SU-DHL-6 (cell line): Measurements from ENCODE around the gene NUP188.

ENCODE experiments used
- H2AFZ ChIP-seq: fragments of 200-600 bp; sonication (generic); 2 replicates; pipeline ENCODE4 v1.6.1; 2014; ENCODE audit warnings: low read depth, mild to moderate bottlenecking, moderate library complexity, mixed read lengths, antibody characterized with exemption, low read length; ENCODE audit not compliant: severe bottlenecking
- H3F3A ChIP-seq: fragments of 200-600 bp; shearing (Covaris generic); 2 replicates; pipeline ENCODE4 v1.6.0; 2016; ENCODE audit warnings: antibody characterized with exemption, mild to moderate bottlenecking; ENCODE audit not compliant: insufficient read depth
- H3K27ac ChIP-seq: fragments of 200-600 bp; sonication (generic); 2 replicates; pipeline ENCODE4 v1.5.1; 2016; ENCODE audit warnings: low read depth, mild to moderate bottlenecking, low read length, moderate library complexity, mixed read lengths
- H3K27me3 ChIP-seq: fragments of 200-600 bp; sonication (generic), shearing (Covaris generic); 2 replicates; pipeline ENCODE4 v1.6.0; 2014; ENCODE audit warnings: mild to moderate bottlenecking, low read length
- H3K36me3 ChIP-seq: fragments of 200-600 bp; sonication (generic); 2 replicates; pipeline ENCODE4 v1.6.1; 2014; ENCODE audit warnings: mild to moderate bottlenecking, low read length, mixed read lengths
- H3K4me2 ChIP-seq: fragments of 300-600, 200-600 bp; shearing (Covaris generic), sonication (generic); 2 replicates; pipeline ENCODE4 v1.6.0; 2014; ENCODE audit warnings: low read length, low read depth, mild to moderate bottlenecking; ENCODE audit not compliant: poor library complexity, severe bottlenecking
- H3K4me3 ChIP-seq: fragments of 200-600 bp; sonication (generic); 2 replicates; pipeline ENCODE4 v1.5.1; 2014; ENCODE audit warnings: antibody characterized with exemption, low read length, mild to moderate bottlenecking, mixed read lengths; ENCODE audit not compliant: insufficient read depth, poor library complexity, severe bottlenecking
- H3K79me2 ChIP-seq: fragments of 200-600 bp; sonication (generic); 2 replicates; pipeline ENCODE4 v1.6.1; 2014; ENCODE audit warnings: mild to moderate bottlenecking, low read length, moderate library complexity; ENCODE audit not compliant: insufficient read depth
- H3K9ac ChIP-seq: fragments of 200-600 bp; sonication (generic); 2 replicates; pipeline ENCODE4 v1.7.0; 2014; ENCODE audit warnings: mild to moderate bottlenecking, low read length
- H3K9me2 ChIP-seq: fragments of 200-600 bp; sonication (generic); replicated peaks from 2 replicates; pipeline ENCODE4 v1.6.1; 2014; ENCODE audit warnings: low read length; ENCODE audit not compliant: insufficient read depth
- H3K9me3 ChIP-seq: fragments of 200-600 bp; sonication (generic); 2 replicates; pipeline ENCODE4 v1.6.1; 2014; ENCODE audit warnings: low read length, mixed read lengths; ENCODE audit not compliant: insufficient read depth
- H4K20me1 ChIP-seq: fragments of 200-600 bp; sonication (generic); 2 replicates; pipeline ENCODE4 v1.6.1; 2014; ENCODE audit warnings: low read depth, mild to moderate bottlenecking, antibody characterized with exemption, low read length, moderate library complexity, mixed read lengths
- EZH2phosphoT487 ChIP-seq: fragments of 200-600 bp; sonication (generic), shearing (Covaris generic); conservative IDR thresholded peaks from 2 replicates; pipeline ENCODE4 v1.6.1; 2018; ENCODE audit warnings: mild to moderate bottlenecking, antibody characterized with exemption, low read length, moderate library complexity, mixed read lengths
- TF ChIP-seq, protein P1 (sequence below): fragments of 200-600 bp; sonication (generic); IDR thresholded peaks from one replicate; pipeline ENCODE4 v1.5.1; 2017; ENCODE audit warnings: antibody characterized with exemption, mild to moderate bottlenecking, low read length, moderate library complexity; ENCODE audit not compliant: insufficient read depth, poor library complexity, severe bottlenecking

The NUP188 gene, protein sequence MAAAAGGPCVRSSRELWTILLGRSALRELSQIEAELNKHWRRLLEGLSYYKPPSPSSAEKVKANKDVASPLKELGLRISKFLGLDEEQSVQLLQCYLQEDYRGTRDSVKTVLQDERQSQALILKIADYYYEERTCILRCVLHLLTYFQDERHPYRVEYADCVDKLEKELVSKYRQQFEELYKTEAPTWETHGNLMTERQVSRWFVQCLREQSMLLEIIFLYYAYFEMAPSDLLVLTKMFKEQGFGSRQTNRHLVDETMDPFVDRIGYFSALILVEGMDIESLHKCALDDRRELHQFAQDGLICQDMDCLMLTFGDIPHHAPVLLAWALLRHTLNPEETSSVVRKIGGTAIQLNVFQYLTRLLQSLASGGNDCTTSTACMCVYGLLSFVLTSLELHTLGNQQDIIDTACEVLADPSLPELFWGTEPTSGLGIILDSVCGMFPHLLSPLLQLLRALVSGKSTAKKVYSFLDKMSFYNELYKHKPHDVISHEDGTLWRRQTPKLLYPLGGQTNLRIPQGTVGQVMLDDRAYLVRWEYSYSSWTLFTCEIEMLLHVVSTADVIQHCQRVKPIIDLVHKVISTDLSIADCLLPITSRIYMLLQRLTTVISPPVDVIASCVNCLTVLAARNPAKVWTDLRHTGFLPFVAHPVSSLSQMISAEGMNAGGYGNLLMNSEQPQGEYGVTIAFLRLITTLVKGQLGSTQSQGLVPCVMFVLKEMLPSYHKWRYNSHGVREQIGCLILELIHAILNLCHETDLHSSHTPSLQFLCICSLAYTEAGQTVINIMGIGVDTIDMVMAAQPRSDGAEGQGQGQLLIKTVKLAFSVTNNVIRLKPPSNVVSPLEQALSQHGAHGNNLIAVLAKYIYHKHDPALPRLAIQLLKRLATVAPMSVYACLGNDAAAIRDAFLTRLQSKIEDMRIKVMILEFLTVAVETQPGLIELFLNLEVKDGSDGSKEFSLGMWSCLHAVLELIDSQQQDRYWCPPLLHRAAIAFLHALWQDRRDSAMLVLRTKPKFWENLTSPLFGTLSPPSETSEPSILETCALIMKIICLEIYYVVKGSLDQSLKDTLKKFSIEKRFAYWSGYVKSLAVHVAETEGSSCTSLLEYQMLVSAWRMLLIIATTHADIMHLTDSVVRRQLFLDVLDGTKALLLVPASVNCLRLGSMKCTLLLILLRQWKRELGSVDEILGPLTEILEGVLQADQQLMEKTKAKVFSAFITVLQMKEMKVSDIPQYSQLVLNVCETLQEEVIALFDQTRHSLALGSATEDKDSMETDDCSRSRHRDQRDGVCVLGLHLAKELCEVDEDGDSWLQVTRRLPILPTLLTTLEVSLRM (N-terminal part only)

DNA sequence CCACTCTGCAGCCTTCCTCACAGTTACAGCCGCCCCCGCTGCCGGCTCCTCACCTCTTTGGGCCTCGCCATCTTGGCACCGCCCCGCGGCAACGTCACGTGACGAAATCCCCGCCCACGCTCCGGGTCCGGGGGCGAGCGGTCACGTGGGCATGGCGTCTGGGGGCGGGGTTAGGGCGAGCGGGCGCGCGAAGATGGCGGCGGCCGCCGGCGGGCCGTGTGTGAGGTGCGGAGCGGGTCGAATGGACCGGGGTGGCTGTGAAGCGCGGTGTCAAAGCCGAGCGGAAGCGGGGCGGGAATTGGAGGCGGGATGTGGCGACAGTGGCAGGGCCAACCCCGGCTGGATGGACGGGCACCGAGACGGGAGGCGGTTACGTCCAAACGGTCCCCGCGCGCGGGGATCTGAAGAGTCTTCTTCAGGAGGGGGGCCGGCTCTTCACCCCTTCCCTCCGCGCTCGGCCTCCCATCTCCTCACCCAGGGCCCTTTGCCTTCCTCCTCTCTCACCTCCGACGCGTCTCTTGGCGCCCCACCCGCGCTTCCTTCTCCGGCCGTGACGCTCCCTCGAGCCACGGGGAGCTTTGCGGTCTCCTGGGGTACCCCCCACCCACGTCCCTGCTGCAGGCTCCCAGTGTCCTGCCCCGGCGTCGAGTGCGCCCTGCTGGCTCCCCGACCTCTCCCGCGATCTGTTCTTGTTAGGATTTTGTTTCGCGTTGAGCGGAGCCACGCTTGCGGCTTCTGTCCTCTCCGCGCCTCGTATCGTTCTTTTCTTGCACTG lies at the start of gene NUP188, which contains the start of gene DOLK:
NUP188 (plus strand) TSS at position 173 of the 775 bp plus-strand sequence; CDS start at position 194, 21 bp downstream.
DOLK (minus strand) TSS at position 77 of the 775 bp plus-strand sequence. CDS start 300 bp downstream, outside the sequence.
- Histone ChIP-seq H3F3A (no peaks in the 10 kb centered on the region), H3K9ac (peak within 1 kb of the TSS; percentile 97), H2AFZ (peak within 1 kb of the TSS; percentile 85), H3K27me3 (no peaks in the 10 kb centered on the region), H3K9me2 (no peaks in the 10 kb centered on the region), H3K4me2 (peak within 1 kb of the TSS; percentile 78), H3K4me3 (peak within 1 kb of the TSS; percentile 91), H3K9me3 (no peaks in the 10 kb centered on the region), H3K36me3 (no peaks in the 10 kb centered on the region), H3K79me2 (peaks cover 42% of the 10 kb centered on the region), H4K20me1 (no peaks in the 10 kb centered on the region), H3K27ac (peak within 1 kb of the TSS; percentile 76)
- TF ChIP-seq EZH2phosphoT487 = no peak
- TF ChIP-seq, protein P1, sequence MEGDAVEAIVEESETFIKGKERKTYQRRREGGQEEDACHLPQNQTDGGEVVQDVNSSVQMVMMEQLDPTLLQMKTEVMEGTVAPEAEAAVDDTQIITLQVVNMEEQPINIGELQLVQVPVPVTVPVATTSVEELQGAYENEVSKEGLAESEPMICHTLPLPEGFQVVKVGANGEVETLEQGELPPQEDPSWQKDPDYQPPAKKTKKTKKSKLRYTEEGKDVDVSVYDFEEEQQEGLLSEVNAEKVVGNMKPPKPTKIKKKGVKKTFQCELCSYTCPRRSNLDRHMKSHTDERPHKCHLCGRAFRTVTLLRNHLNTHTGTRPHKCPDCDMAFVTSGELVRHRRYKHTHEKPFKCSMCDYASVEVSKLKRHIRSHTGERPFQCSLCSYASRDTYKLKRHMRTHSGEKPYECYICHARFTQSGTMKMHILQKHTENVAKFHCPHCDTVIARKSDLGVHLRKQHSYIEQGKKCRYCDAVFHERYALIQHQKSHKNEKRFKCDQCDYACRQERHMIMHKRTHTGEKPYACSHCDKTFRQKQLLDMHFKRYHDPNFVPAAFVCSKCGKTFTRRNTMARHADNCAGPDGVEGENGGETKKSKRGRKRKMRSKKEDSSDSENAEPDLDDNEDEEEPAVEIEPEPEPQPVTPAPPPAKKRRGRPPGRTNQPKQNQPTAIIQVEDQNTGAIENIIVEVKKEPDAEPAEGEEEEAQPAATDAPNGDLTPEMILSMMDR = no peak

GRCh38 chr9:128898382-128898781 lies 49.1 kb upstream of the NUP188 start:
- no peak for TF ChIP-seq EZH2phosphoT487
- TF ChIP-seq, protein P1 = no peak
- Histone ChIP-seq H3K9me3 (no peaks in the 10 kb centered on the region), H3K9me2 (no peaks in the 10 kb centered on the region), H3K36me3 (no peaks in the 10 kb centered on the region), H3K27ac (no peak overlapping the region), H2AFZ (no peak overlapping the region), H3K79me2 (peaks cover 8% of the 10 kb centered on the region; the same call in 1 of the 2 replicates), H3K4me2 (no peak overlapping the region), H3K4me3 (no peak overlapping the region), H3K27me3 (no peaks in the 10 kb centered on the region), H3F3A (no peaks in the 10 kb centered on the region), H3K9ac (no peak overlapping the region), H4K20me1 (no peaks in the 10 kb centered on the region)
